Measurements from ENCODE around the gene LRRC4.

GRCh38 chr7:128068785-128069184 is 37.5 kb upstream of the LRRC4 start:
- TF ChIP-seq CTCF (IDR thresholded peaks at IDR 0.05) (no peak), POLR2AphosphoS5 (IDR thresholded peaks at IDR 0.05) (no peak)

All from upper lobe of left lung (tissue), 4 donors.